Heart left ventricle (tissue), 16 donors: ENCODE results near the gene MYCL. TPM values are rescaled to one million over a fixed set of nuclear protein-coding genes. Genes with fewer than 3 reads are reported as not detected.

ENCODE experiments used
- ATAC-seq, 4 donors: fragments of 200-7000 bp; cut with Tn5 transposase; one replicate each; pipeline ENCODE4 v1.9.1; 2020 to 2022; ENCODE audit warnings: moderate library complexity in 4 of 4, mild to moderate bottlenecking in 3 of 4, moderate number of reproducible peaks in 1 of 4
- DNase-seq, 5 donors: peaks; one replicate each; pipeline ENCODE4 v3.0.0-alpha.2; 2020
- H3K27ac ChIP-seq, 12 donors: fragments of 200-600 bp; sonication (generic) in 4 of 12; one replicate each; pipeline versions ENCODE4 v1.5.0 to v1.8.0; 2016 to 2022; ENCODE audit warnings: mild to moderate bottlenecking in 2 of 12
- H3K27me3 ChIP-seq, 9 donors: fragments of 200-600 bp; sonication (generic) in 2 of 9; one replicate each; pipeline versions ENCODE4 v1.5.1 to v1.8.0; 2016 to 2022; ENCODE audit warnings: mild to moderate bottlenecking in 3 of 9
- H3K36me3 ChIP-seq, 9 donors: fragments of 200-600 bp; sonication (generic) in 2 of 9; one replicate each; pipeline versions ENCODE4 v1.5.0 to v1.8.0; 2018 to 2022; ENCODE audit warnings: mild to moderate bottlenecking in 2 of 9
- H3K4me1 ChIP-seq, 12 donors: fragments of 200-600 bp; sonication (generic) in 4 of 12; one replicate each; pipeline versions ENCODE4 v1.5.0 to v1.8.0; 2016 to 2022; ENCODE audit warnings: mild to moderate bottlenecking in 3 of 12
- H3K4me3 ChIP-seq, 12 donors: fragments of 200-600 bp; sonication (generic) in 4 of 12; one replicate each; pipeline versions ENCODE4 v1.5.0 to v1.8.0; 2017 to 2022; ENCODE audit warnings: mild to moderate bottlenecking in 9 of 12, moderate library complexity in 4 of 12
- H3K9me3 ChIP-seq, 12 donors: fragments of 200-600 bp; sonication (generic) in 4 of 12; one replicate each; pipeline versions ENCODE4 v1.5.0 to v1.8.0; 2016 to 2022; ENCODE audit warnings: mild to moderate bottlenecking in 1 of 12
- POLR2A ChIP-seq, 2 donors: fragments of 450-650 bp; IDR thresholded peaks; one replicate each; pipeline ENCODE4 v1.6.1; 2017; ENCODE audit warnings: antibody characterized with exemption in 2 of 2, mild to moderate bottlenecking in 2 of 2, moderate library complexity in 2 of 2
- WGBS, 4 donors: extraction: QIAGEN DNeasy Blood & Tissue Kit in 2 of 4; methylation state at CpG; one replicate each; pipeline versions ENCODE4 v1.1.5 to v1.1.7; 2013 to 2018; 5-methylcytosine and 5-hydroxymethylcytosine counted together
- intact Hi-C, 10 donors: fragments of 100-400 bp; cut with DNase I; formaldehyde crosslinking; loops; one replicate each; pipeline versions ENCODE4 v1.11.1 to v1.14.2; 2022
- polyA plus RNA-seq, 2 donors: library from polyadenylated mRNA; stranded (reverse); fragments of 200-250 nt; gene quantifications; one replicate each; pipeline ENCODE4 v1.2.3, GENCODE V29; 2013
- total RNA-seq, 9 donors: library from RNA; depleted of rRNA in 2 of 9; stranded (reverse); fragments of >200 nt in 2 of 9; fragmentation: NEBNext Ultra II Directional in 3 of 9; extraction: Animal tissue kit (Norgen Biotek cat#: 25700) in 3 of 9; gene quantifications; one replicate each; pipeline versions ENCODE4 v1.1.0 to v1.2.4, GENCODE V29; 2016 to 2023
- TF ChIP-seq, protein P1 (sequence below), 12 donors: fragments of 200-600 bp; sonication (generic) in 4 of 12; IDR thresholded peaks; one replicate each; pipeline versions ENCODE4 v1.5.0 to v1.8.0; 2018 to 2022; ENCODE audit warnings: antibody characterized with exemption in 12 of 12, mild to moderate bottlenecking in 5 of 12
- donor health status: ischemic (EF 13 %, LVEDD 7.1; RV severe dilation, severe dysfunction).
- donor health status: healthy with polysubstance abuse.
- donor health status: DM: no; HTN: yes; CAD: no.
- donor health status: DM: no; HTN: no; CAD: no.
- donor health status: ischemic (EF 25% LVEDD 6.9; RV normal size, moderate dysfunction).
- donor health status: ischemic (EF 25% LVEDD 5.7; RV mildly dilated, moderate dysfunction).
- donor health status: healthy.
- donor health status: DM: yes; HTN: yes; CAD: no.
- donor health status: ischemic (EF 35%, LVEDD 5.7; RV mildly dilated, moderate dysfunction).
- donor health status: nonischemic (EF 11% LVEDD 7.7; RV severe dilation, severe dysfunction).
- donor health status: DM: yes; HTN: yes; CAD: no.
- donor health status: PGD.
- donor health status: ischemic (EF 29% LVEDD 5.4; RV normal size, mild dysfunction).
- donor health status: nonischemic (EF 23%, LVEDD 6.1; RV moderate dilation, normal function).

Gene MYCL
- total and polyA plus RNA-seq, 11 donors = 0.15 to 3.0 (median 0.60) TPM

DNA sequence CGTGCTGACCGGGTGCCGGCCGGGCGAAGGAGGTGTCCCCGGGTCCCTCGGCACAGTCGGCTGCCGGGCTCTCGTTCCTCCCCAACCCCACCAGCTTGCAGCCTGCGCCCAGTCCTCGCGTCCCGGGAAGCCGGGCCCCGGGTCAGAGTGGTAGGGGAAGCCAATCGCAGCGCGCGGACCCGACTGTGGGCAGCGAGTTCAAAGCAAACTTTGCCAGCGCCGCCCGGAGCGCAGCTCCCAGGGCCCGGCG is 328 bp downstream of the MYCL start:
- no peak for TF ChIP-seq POLR2A (IDR thresholded peaks at IDR 0.05)
- TF ChIP-seq, protein P1, sequence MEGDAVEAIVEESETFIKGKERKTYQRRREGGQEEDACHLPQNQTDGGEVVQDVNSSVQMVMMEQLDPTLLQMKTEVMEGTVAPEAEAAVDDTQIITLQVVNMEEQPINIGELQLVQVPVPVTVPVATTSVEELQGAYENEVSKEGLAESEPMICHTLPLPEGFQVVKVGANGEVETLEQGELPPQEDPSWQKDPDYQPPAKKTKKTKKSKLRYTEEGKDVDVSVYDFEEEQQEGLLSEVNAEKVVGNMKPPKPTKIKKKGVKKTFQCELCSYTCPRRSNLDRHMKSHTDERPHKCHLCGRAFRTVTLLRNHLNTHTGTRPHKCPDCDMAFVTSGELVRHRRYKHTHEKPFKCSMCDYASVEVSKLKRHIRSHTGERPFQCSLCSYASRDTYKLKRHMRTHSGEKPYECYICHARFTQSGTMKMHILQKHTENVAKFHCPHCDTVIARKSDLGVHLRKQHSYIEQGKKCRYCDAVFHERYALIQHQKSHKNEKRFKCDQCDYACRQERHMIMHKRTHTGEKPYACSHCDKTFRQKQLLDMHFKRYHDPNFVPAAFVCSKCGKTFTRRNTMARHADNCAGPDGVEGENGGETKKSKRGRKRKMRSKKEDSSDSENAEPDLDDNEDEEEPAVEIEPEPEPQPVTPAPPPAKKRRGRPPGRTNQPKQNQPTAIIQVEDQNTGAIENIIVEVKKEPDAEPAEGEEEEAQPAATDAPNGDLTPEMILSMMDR (IDR thresholded peaks at IDR 0.05) = no peak
- peak overlapping the region in 3 of 12 donors; percentile 31 to 53 (median 42) for H3K27ac ChIP-seq
- intact Hi-C loops = loop anchor here in 1 of 10 donors (5.0 kb wide), 1 partner anchor 131 kb away; no protein-coding TSS in a partner anchor

DNA sequence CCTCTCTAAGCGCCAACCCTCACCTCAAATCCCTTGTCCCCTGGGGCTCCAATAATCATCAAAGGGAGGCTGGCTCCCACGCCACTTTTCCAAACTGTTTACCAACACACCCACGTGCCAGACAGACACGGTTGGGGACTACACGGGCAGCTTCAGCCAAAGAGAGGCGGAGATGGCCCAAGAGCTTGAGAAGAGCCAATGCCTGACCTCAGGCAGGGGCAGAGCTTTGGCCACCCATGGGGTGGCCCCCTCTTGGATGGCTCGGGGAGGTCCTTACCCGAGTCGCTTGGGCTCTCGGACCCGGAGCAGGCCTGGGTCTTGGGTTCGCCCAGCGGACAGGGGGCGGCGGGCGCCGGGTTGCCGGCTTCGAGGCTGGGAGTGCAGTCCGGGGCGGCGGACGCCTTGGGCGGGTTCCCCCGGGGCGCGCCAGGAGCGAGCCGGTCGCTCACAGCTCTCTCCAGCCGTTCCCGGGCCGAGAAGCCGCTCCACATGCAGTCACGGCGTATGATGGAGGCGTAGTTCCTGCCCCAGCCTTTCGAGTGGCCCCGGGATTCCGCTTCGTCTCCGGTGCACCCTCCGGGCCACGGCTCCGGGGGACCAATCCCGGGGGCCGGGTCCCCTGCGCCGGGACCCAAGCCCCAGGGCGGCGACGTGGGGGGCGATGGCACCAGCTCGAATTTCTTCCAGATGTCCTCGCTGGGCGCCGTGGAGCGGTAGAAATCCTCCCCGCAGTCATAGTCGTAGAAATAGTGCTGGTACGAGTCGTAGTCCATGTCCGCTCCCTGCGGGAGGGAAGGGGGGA is 854 bp downstream of the MYCL start:
- peaks cover 0 to 28% (median 9%) of the 10 kb centered on the region in 12 donors for H3K4me1 ChIP-seq
- intact Hi-C loops = loop anchor here in 1 of 10 donors (5.0 kb wide), 1 partner anchor 131 kb away; no protein-coding TSS in a partner anchor
- TF ChIP-seq, protein P1 (IDR thresholded peaks at IDR 0.05) = no peak
- no peak for TF ChIP-seq POLR2A (IDR thresholded peaks at IDR 0.05)
- peak in 3 of 4 donors; percentile 35 to 46 (median 38) for ATAC-seq
- DNase-seq = peak in 3 of 5 donors; percentile 30 to 63 (median 35)
- no peaks in the 10 kb centered on the region for H3K9me3 ChIP-seq
- no peaks in the 10 kb centered on the region for H3K36me3 ChIP-seq
- peak overlapping the region; percentile 42 to 78 (median 58) for H3K4me3 ChIP-seq
- 4 to 7% (median 6%) methylated on average over 33 to 64 of the region's 64 CpGs for WGBS, 4 donors
- peak overlapping the region in 3 of 12 donors; percentile 31 to 53 (median 42) for H3K27ac ChIP-seq
- H3K27me3 ChIP-seq = peaks cover 0 to 71% (median 21%) of the 10 kb centered on the region in 9 donors

More for the DNA sequence above, 328 bp downstream of the MYCL start:
- Histone ChIP-seq H3K9me3 (no peaks in the 10 kb centered on the region), H3K36me3 (no peaks in the 10 kb centered on the region), H3K4me1 (peaks cover 0 to 28% (median 9%) of the 10 kb centered on the region in 12 donors), H3K4me3 (peak overlapping the region; percentile 42 to 78 (median 58)), H3K27me3 (peaks cover 0 to 73% (median 21%) of the 10 kb centered on the region in 9 donors)
- DNase-seq (peak in 4 of 5 donors; percentile 10 to 77 (median 44)), ATAC-seq (peak in 3 of 4 donors; percentile 21 to 52 (median 26))
- WGBS, 4 donors = 0% methylated on average over 14 to 28 of the region's 28 CpGs

DNA sequence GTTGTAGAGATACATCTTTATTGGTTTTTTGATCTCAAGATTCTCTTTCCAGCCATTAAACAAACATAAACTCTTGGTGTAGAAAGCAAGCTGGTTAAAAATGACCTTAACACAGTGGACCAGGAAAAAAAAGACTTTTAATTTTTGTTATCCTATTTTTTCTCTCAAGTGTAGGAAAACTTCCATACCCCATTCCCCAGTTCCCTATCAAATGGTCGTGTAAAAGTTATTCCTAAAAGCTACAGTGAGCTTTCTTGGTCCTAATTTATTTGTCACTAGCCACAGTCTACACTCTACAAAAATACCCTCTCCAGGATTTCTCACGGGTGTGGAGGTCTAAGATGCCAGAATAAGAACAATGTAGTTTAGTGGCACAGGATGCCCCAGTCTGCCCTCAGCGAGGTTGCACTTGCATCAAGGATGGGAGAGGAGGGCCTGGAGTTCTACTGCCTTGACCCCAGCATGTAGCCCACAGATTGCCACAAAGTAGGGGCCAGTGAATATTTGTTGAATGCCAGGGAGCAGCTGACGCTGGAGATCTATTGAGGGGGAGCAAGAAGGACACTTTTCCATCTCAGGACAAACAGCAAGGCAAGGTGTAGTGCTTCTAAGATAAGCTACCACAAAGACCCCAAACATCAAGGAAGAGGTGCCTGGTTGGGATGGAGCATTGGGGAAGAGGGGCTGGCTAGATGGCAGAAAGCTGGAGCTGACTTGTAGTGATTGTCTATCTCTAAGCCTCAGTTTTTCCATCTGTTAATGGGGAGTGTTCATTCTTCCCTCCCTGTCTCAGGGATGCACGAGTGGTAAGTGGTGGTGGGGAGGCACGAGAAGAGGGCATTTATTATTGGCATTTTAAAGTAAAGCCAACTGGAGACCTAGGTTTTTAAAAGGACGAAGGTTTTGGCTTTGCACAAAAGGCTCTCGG is 1.8 kb downstream of the MYCL start:
- ATAC-seq (no peak), DNase-seq (no peak)
- 76 to 88% (median 83%) methylated on average over 8 of the region's 8 CpGs for WGBS, 4 donors
- no peak for TF ChIP-seq POLR2A (IDR thresholded peaks at IDR 0.05)
- TF ChIP-seq, protein P1 (IDR thresholded peaks at IDR 0.05) = no peak
- Histone ChIP-seq H3K4me3 (peak overlapping the region in 3 of 12 donors; percentile 67 to 78 (median 69)), H3K9me3 (no peaks in the 10 kb centered on the region), H3K27me3 (peaks cover 0 to 68% (median 21%) of the 10 kb centered on the region in 9 donors), H3K27ac (no peak overlapping the region), H3K4me1 (peaks cover 0 to 28% (median 9%) of the 10 kb centered on the region in 12 donors), H3K36me3 (no peaks in the 10 kb centered on the region)
- intact Hi-C loops = loop anchor here in 3 of 10 donors (5.0 kb wide), 3 partner anchors 48 to 132 kb away; no protein-coding TSS in a partner anchor
